Loucy (cell line): Measurements from ENCODE around the gene PRUNE2.

Experiments
- EZH2phosphoT487 ChIP-seq: fragments of 200-600 bp; IDR thresholded peaks from 2 replicates; pipeline ENCODE4 v1.6.1; 2018; ENCODE audit warnings: antibody characterized with exemption, mild to moderate bottlenecking, moderate library complexity, borderline replicate concordance
- TF ChIP-seq, protein P1 (sequence below): fragments of 200-600 bp; sonication (generic); conservative IDR thresholded peaks from 2 replicates; pipeline ENCODE4 v1.5.1; 2014; ENCODE audit warnings: mild to moderate bottlenecking, antibody characterized with exemption, low read length

- no peak for TF ChIP-seq EZH2phosphoT487
- TF ChIP-seq, protein P1, sequence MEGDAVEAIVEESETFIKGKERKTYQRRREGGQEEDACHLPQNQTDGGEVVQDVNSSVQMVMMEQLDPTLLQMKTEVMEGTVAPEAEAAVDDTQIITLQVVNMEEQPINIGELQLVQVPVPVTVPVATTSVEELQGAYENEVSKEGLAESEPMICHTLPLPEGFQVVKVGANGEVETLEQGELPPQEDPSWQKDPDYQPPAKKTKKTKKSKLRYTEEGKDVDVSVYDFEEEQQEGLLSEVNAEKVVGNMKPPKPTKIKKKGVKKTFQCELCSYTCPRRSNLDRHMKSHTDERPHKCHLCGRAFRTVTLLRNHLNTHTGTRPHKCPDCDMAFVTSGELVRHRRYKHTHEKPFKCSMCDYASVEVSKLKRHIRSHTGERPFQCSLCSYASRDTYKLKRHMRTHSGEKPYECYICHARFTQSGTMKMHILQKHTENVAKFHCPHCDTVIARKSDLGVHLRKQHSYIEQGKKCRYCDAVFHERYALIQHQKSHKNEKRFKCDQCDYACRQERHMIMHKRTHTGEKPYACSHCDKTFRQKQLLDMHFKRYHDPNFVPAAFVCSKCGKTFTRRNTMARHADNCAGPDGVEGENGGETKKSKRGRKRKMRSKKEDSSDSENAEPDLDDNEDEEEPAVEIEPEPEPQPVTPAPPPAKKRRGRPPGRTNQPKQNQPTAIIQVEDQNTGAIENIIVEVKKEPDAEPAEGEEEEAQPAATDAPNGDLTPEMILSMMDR = no peak
Measured at GRCh38 chr9:76642701-76643209, 263.2 kb downstream of the PRUNE2 start.
